Esophagus (tissue), 2 donors: ENCODE measurements around the gene PAM16. TPM values are rescaled to one million over a fixed set of nuclear protein-coding genes. Genes with fewer than 3 reads are reported as not detected.
"Not testable (repeated sequence)": the region's sequence is repeated elsewhere in the genome, so short reads cannot be mapped to it uniquely, and the experiment has no call there.

Experiments used
- H3K27ac ChIP-seq, 2 donors: one replicate each; pipeline ENCODE4 v1.5.1; 2013; ENCODE audit warnings: low read depth in 2 of 2, mild to moderate bottlenecking in 2 of 2, inconsistent platforms in 1 of 2, low read length in 1 of 2, moderate library complexity in 1 of 2
- H3K27me3 ChIP-seq, 2 donors: one replicate each; pipeline ENCODE4 v1.6.1; 2013; ENCODE audit warnings: low read length in 2 of 2, control low read depth in 1 of 2, mild to moderate bottlenecking in 1 of 2; ENCODE audit not compliant: insufficient read depth in 2 of 2, control insufficient read depth in 1 of 2
- H3K36me3 ChIP-seq, 2 donors: one replicate each; pipeline ENCODE4 v1.6.1; 2013; ENCODE audit warnings: low read length in 1 of 2; ENCODE audit not compliant: control insufficient read depth in 2 of 2, insufficient read depth in 2 of 2
- H3K4me1 ChIP-seq, 2 donors: one replicate each; pipeline ENCODE4 v1.6.1; 2013; ENCODE audit warnings: low read length in 1 of 2; ENCODE audit not compliant: control insufficient read depth in 2 of 2, insufficient read depth in 2 of 2
- H3K4me3 ChIP-seq, 2 donors: one replicate each; pipeline ENCODE4 v1.5.1; 2013; ENCODE audit warnings: low read length in 2 of 2, mild to moderate bottlenecking in 2 of 2, low read depth in 1 of 2, moderate library complexity in 1 of 2
- H3K9me3 ChIP-seq, 2 donors: one replicate each; pipeline ENCODE4 v1.6.1; 2013; ENCODE audit warnings: mild to moderate bottlenecking in 2 of 2, low read depth in 1 of 2, low read length in 1 of 2, moderate library complexity in 1 of 2; ENCODE audit not compliant: control insufficient read depth in 2 of 2, insufficient read depth in 1 of 2
- WGBS, 2 donors: extraction: QIAGEN DNeasy Blood & Tissue Kit; methylation state at CpG; one replicate each; pipeline ENCODE4 v1.1.7; 2013; 5-methylcytosine and 5-hydroxymethylcytosine counted together
- polyA plus RNA-seq, 2 donors: library from polyadenylated mRNA; stranded (reverse); fragments of 200-250 nt; gene quantifications; one replicate each; pipeline ENCODE4 v1.2.3, GENCODE V29; 2013
- donor health status: healthy with polysubstance abuse.
- donor health status: Bipolar disorder and iron deficiency.

Gene PAM16
- polyA plus RNA-seq, 2 donors: 48.2 to 86.1 TPM

- H3K4me3 ChIP-seq: no peak overlapping the region
- no peak overlapping the region for H3K27ac ChIP-seq
- H3K27me3 ChIP-seq: no peaks in the 10 kb centered on the region
- peaks cover 2 to 4% of the 10 kb centered on the region in 2 donors for H3K4me1 ChIP-seq
- WGBS, 2 donors: 86 to 91% methylated on average over 9 to 10 of the region's 10 CpGs
- H3K36me3 ChIP-seq: peaks cover 14 to 17% of the 10 kb centered on the region in 2 donors
- H3K9me3 ChIP-seq: no peaks in the 10 kb centered on the region
Observed at GRCh38 chr16:4338712-4339299, 12.3 kb downstream of the PAM16 start.

DNA sequence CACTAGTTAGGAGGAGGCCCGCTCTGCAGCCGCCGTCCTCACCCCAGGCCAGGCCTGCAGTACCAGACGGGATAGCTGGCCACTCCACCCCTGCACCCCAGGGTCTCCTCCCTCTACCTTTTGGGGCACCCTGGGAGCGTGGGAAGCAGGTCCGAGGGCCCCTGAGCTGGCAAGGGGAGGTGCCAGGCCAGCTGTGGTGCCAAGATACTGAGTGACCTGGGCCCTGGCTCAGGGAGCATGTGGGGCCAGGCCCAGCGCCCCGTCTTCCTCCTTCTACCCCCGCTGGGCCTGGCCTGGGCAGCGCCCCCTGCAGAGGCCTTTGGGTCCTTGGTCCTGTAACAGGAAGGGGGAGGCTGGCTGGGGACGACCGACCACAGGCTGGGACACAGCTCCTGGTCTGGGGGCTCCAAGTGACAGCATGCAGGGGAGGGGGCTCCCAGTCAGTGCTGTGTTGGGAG lies 13.0 kb downstream of the PAM16 start:
- Histone ChIP-seq H3K4me1 (peaks cover 2 to 4% of the 10 kb centered on the region in 2 donors), H3K36me3 (peaks cover 14 to 17% of the 10 kb centered on the region in 2 donors), H3K9me3 (no peaks in the 10 kb centered on the region), H3K27ac (no peak overlapping the region), H3K27me3 (no peaks in the 10 kb centered on the region), H3K4me3 (no peak overlapping the region)
- WGBS, 2 donors: 88 to 90% methylated on average over 12 of the region's 12 CpGs

DNA sequence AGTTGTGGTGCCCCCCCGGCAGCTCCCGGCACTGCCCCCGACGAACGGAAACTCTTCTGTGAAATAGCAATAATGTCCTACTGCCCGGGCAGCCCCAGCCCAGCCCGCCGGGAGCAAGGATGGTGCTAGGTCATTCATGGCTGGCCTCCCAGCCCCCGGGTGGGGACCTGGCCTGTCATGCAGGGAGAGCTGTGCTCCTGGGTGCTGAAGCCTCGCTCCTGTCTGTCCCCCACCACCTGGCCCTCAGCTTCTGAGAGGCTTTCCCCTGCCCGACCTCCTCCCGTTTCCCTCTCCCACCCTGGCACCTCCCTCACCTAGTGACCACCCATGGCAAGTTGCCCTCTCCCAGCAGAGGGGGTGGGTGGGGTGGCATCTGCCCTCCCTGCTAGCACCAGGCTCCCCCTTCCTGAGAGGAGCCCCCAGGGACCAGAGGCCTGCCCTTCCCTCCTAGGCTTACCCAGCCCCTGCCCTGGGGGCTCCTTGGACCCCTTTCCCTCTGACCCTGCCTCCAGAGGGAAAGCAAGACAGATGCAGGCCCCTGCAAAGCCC lies 13.5 kb downstream of the PAM16 start:
- H3K27me3 ChIP-seq: no peaks in the 10 kb centered on the region
- WGBS, 2 donors: 77 to 80% methylated on average over 12 of the region's 12 CpGs
- H3K27ac ChIP-seq: no peak overlapping the region
- H3K4me3 ChIP-seq: no peak overlapping the region
- peaks cover 2 to 4% of the 10 kb centered on the region in 2 donors for H3K4me1 ChIP-seq
- no peaks in the 10 kb centered on the region for H3K9me3 ChIP-seq
- peaks cover 14% of the 10 kb centered on the region in 2 donors for H3K36me3 ChIP-seq

- Histone ChIP-seq H3K27me3 (no peaks in the 10 kb centered on the region), H3K36me3 (peaks cover 14% of the 10 kb centered on the region in 2 donors), H3K4me3 (no peak overlapping the region), H3K9me3 (no peaks in the 10 kb centered on the region), H3K27ac (no peak overlapping the region), H3K4me1 (peaks cover 2 to 4% of the 10 kb centered on the region in 2 donors)
- 85 to 88% methylated on average over 29 to 41 of the region's 41 CpGs for WGBS, 2 donors
Observed at GRCh38 chr16:4336701-4337539, 14.2 kb downstream of the PAM16 start.

DNA sequence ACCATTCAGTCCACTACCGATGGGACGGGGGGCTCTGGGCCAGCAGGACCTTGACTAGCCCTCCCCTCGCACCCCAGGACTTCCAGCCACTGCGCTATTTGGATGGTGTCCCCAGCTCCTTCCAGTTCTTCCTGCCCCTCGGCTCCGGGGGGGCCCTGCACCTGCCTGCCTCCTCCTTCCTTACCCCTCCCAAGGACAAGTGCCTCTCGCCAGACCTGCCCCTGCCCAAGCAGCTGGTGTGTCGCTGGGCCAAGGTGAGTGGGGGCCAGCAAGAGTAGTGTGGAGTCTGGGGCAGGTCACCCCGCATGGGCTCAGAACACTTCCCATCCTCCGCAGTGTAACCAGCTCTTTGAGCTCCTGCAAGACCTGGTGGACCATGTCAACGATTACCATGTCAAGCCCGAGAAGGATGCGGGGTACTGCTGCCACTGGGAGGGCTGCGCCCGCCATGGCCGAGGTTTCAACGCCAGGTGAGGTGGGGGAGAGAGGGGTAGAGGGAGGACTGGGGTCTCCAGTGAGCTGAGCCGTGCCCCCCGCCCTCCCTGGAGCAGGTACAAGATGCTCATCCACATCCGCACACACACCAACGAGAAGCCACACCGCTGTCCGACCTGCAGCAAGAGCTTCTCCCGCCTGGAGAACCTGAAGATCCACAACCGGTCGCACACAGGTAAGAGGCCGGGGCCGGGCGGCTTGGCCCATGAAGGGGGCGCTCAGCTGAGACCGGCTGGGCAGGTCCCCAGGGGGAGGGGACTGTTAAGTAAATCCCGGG lies 16.2 kb downstream of the PAM16 start:
- Histone ChIP-seq H3K9me3 (no peaks in the 10 kb centered on the region), H3K27ac (no peak overlapping the region), H3K4me3 (no peak overlapping the region), H3K4me1 (peaks cover 2 to 4% of the 10 kb centered on the region in 2 donors), H3K36me3 (peaks cover 5 to 8% of the 10 kb centered on the region in 2 donors), H3K27me3 (no peaks in the 10 kb centered on the region)
- WGBS, 2 donors: 84 to 86% methylated on average over 32 of the region's 32 CpGs

- not testable (repeated sequence) for H3K4me3 ChIP-seq, H3K36me3 ChIP-seq, H3K4me1 ChIP-seq, H3K27ac ChIP-seq, H3K9me3 ChIP-seq, H3K27me3 ChIP-seq
- 89 to 94% methylated on average over 9 of the region's 9 CpGs for WGBS, 2 donors
Observed at GRCh38 chr16:4333714-4334113, 17.4 kb downstream of the PAM16 start.

GRCh38 chr16:4333308-4333638 lies 17.8 kb downstream of the PAM16 start:
- Histone ChIP-seq H3K9me3 (no peaks in the 10 kb centered on the region), H3K4me1 (peaks cover 0 to 3% of the 10 kb centered on the region in 2 donors), H3K36me3 (peaks cover 0 to 5% of the 10 kb centered on the region in 2 donors), H3K27ac (no peak overlapping the region), H3K27me3 (no peaks in the 10 kb centered on the region), H3K4me3 (no peak overlapping the region)
- 72 to 73% methylated on average over 9 of the region's 9 CpGs for WGBS, 2 donors

- H3K4me1 ChIP-seq: peaks cover 0 to 6% of the 10 kb centered on the region in 2 donors
- H3K27me3 ChIP-seq: no peaks in the 10 kb centered on the region
- 74 to 75% methylated on average over 19 of the region's 19 CpGs for WGBS, 2 donors
- no peak overlapping the region for H3K4me3 ChIP-seq
- no peaks in the 10 kb centered on the region for H3K9me3 ChIP-seq
- H3K27ac ChIP-seq: no peak overlapping the region
- peaks cover 0 to 5% of the 10 kb centered on the region in 2 donors for H3K36me3 ChIP-seq
Observed at GRCh38 chr16:4332623-4333307, 18.4 kb downstream of the PAM16 start.

DNA sequence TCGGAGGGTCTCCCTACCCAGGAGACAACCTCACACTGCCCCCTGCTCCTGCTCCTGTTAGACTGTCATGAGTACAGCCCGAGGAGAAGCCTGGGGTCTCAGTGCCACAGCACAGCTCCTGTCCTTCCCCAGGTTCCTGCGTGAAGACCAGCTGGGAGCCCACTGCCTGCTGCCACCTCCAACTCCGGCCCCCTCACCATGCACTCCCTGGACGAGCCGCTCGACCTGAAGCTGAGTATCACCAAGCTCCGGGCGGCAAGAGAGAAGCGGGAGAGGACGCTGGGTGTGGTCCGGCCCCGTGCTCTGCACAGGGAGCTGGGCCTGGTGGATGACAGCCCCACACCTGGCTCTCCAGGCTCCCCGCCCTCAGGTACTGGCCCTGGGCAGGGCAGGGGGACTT lies 19.0 kb downstream of the PAM16 start:
- WGBS, 2 donors: 83% methylated on average over 14 of the region's 14 CpGs
- Histone ChIP-seq H3K27ac (no peak overlapping the region), H3K4me3 (no peak overlapping the region), H3K27me3 (no peaks in the 10 kb centered on the region), H3K4me1 (peaks cover 0 to 7% of the 10 kb centered on the region in 2 donors), H3K9me3 (no peaks in the 10 kb centered on the region), H3K36me3 (peaks cover 0 to 2% of the 10 kb centered on the region in 2 donors)
